IPS-NIHi11 (cell line): Measurements from ENCODE around the gene LIME1.

Experiments
- DNase-seq: peaks from one replicate; pipeline ENCODE4 v3.0.0; 2012; ENCODE audit warnings: mixed read lengths, low spot score

Gene LIME1

GRCh38 chr20:63697357-63697867 is 39.1 kb upstream of the LIME1 start:
- peak; percentile 50 for DNase-seq

- peak; percentile 55 for DNase-seq
Observed at GRCh38 chr20:63697868-63698545, 38.5 kb upstream of the LIME1 start.

- DNase-seq: peak; percentile 38
Observed at GRCh38 chr20:63698739-63699465, 37.6 kb upstream of the LIME1 start.

GRCh38 chr20:63699466-63700198 is 36.8 kb upstream of the LIME1 start:
- DNase-seq: peak; percentile 21

- no peak for DNase-seq
Observed at GRCh38 chr20:63700199-63701050, 36.0 kb upstream of the LIME1 start.

GRCh38 chr20:63701051-63701328 is 35.5 kb upstream of the LIME1 start:
- no peak for DNase-seq

GRCh38 chr20:63701329-63702035 is 35.0 kb upstream of the LIME1 start:
- DNase-seq: peak; percentile 2

GRCh38 chr20:63702036-63702665 is 34.3 kb upstream of the LIME1 start:
- DNase-seq: peak; percentile 2

- peak; percentile 3 for DNase-seq
Observed at GRCh38 chr20:63702751-63703470, 33.6 kb upstream of the LIME1 start.

- DNase-seq: peak; percentile 2
Observed at GRCh38 chr20:63703471-63703975, 32.9 kb upstream of the LIME1 start.

GRCh38 chr20:63703976-63704748 is 32.3 kb upstream of the LIME1 start:
- DNase-seq: no peak

GRCh38 chr20:63704749-63705117 is 31.7 kb upstream of the LIME1 start:
- no peak for DNase-seq

- DNase-seq: no peak
Observed at GRCh38 chr20:63705232-63706026, 31.0 kb upstream of the LIME1 start.

- no peak for DNase-seq
Observed at GRCh38 chr20:63706027-63706695, 30.3 kb upstream of the LIME1 start.

- peak; percentile 49 for DNase-seq
Observed at GRCh38 chr20:63706852-63707557, 29.5 kb upstream of the LIME1 start.

- peak; percentile 98 for DNase-seq
Observed at GRCh38 chr20:63707558-63708300, 28.7 kb upstream of the LIME1 start, which contains the start of the genes ARFRP1 and ZGPAT. Gene ARFRP1 (minus strand): TSS chr20:63707976. CDS start chr20:63707091, 885 bp downstream. Gene ZGPAT (plus strand): TSS chr20:63708039. CDS start chr20:63708581, 542 bp downstream.
